Nephron progenitor cell (in vitro differentiated cells): ENCODE measurements around the gene ALDH3A1.

Experiments used
- DNase-seq: peaks from one replicate; pipeline ENCODE4 v3.0.0; 2021
- H3K27ac Mint-ChIP-seq: 2 replicates; pipeline ENCODE4 v1.8.0; 2021; ENCODE audit warnings: mild to moderate bottlenecking, moderate library complexity, mixed read lengths
- H3K27me3 Mint-ChIP-seq: 2 replicates; pipeline ENCODE4 v1.8.0; 2021; ENCODE audit warnings: mild to moderate bottlenecking, low read depth, mixed read lengths; ENCODE audit not compliant: poor library complexity
- H3K36me3 Mint-ChIP-seq: 2 replicates; pipeline ENCODE4 v1.8.0; 2021; ENCODE audit warnings: low read depth, mixed read lengths
- H3K4me1 Mint-ChIP-seq: 2 replicates; pipeline ENCODE4 v1.8.0; 2021; ENCODE audit warnings: mixed read lengths
- H3K4me3 Mint-ChIP-seq: 2 replicates; pipeline ENCODE4 v1.8.0; 2021; ENCODE audit warnings: mild to moderate bottlenecking, moderate library complexity, mixed read lengths
- H3K9me3 Mint-ChIP-seq: 2 replicates; pipeline ENCODE4 v1.8.0; 2021; ENCODE audit warnings: mild to moderate bottlenecking, moderate library complexity, mixed read lengths
- CTCF ChIP-seq: fragments of 200-600 bp; sonication (generic); IDR thresholded peaks from 2 replicates; pipeline ENCODE4 v1.5.0; 2021; ENCODE audit warnings: antibody characterized with exemption

Gene ALDH3A1

GRCh38 chr17:19706791-19707727, 41.0 kb downstream of the ALDH3A1 start:
- TF ChIP-seq CTCF = no peak
- H3K27me3 Mint-ChIP-seq = no peaks in the 10 kb centered on the region
- H3K9me3 Mint-ChIP-seq = no peaks in the 10 kb centered on the region
- H3K36me3 Mint-ChIP-seq = no peaks in the 10 kb centered on the region
- H3K4me3 Mint-ChIP-seq = no peak overlapping the region
- peaks cover 39% of the 10 kb centered on the region for H3K4me1 Mint-ChIP-seq
- no peak overlapping the region for H3K27ac Mint-ChIP-seq
- no peak for DNase-seq

- Mint-ChIP-seq H3K9me3 (no peaks in the 10 kb centered on the region), H3K4me3 (no peak overlapping the region), H3K27ac (no peak overlapping the region), H3K36me3 (no peaks in the 10 kb centered on the region), H3K4me1 (peaks cover 47% of the 10 kb centered on the region), H3K27me3 (peaks cover 4% of the 10 kb centered on the region)
- TF ChIP-seq CTCF = no peak
- DNase-seq = no peak
Observed at GRCh38 chr17:19705771-19706770, 42.0 kb downstream of the ALDH3A1 start.

GRCh38 chr17:19705201-19705600, 42.9 kb downstream of the ALDH3A1 start:
- peaks cover 47% of the 10 kb centered on the region for H3K4me1 Mint-ChIP-seq
- H3K36me3 Mint-ChIP-seq = no peaks in the 10 kb centered on the region
- no peaks in the 10 kb centered on the region for H3K9me3 Mint-ChIP-seq
- no peak for TF ChIP-seq CTCF
- H3K4me3 Mint-ChIP-seq = no peak overlapping the region
- peaks cover 4% of the 10 kb centered on the region for H3K27me3 Mint-ChIP-seq
- no peak for DNase-seq
- no peak overlapping the region for H3K27ac Mint-ChIP-seq

- H3K27ac Mint-ChIP-seq = peak overlapping the region; percentile 97
- peaks cover 47% of the 10 kb centered on the region for H3K4me1 Mint-ChIP-seq
- no peak for DNase-seq
- H3K4me3 Mint-ChIP-seq = no peak overlapping the region
- TF ChIP-seq CTCF = no peak
- no peaks in the 10 kb centered on the region for H3K36me3 Mint-ChIP-seq
- H3K27me3 Mint-ChIP-seq = peaks cover 4% of the 10 kb centered on the region
- H3K9me3 Mint-ChIP-seq = no peaks in the 10 kb centered on the region
Observed at GRCh38 chr17:19703828-19704613, 44.1 kb downstream of the ALDH3A1 start.

DNA sequence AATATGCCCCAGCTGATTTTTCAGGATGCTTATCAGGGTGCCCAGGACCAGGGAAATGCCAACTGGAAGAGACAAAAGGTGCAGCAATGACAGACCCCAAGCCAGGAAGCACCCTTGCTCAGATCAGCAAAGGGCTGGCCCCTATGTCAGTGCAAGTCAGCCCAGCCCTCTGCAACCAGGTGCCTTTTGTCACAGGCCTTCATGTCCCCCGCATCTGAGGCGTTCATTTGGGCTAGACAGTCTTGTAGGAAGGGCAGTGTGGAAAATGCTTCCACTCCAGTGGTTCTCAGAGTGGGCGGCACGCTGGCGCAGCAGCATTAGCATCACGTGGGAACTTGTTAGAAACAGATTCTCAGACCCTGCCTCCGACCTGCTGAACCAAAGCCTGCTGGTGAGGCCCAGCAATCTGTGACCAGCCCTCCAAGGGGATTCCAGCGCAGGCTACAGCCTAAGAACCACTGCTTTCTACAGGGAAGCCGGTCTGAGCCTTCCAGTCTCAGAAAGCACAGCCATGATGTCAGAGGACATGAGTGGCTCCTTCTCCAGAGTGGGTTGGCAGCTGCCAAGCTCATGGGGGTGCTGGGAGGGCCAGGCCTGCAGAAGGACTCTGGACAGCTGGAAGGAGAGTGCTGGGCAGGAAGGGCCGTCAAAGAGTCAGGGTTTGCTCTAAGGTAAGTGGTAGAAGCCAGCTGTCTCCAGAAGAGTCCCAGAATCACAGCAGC, 44.8 kb downstream of the ALDH3A1 start:
- Mint-ChIP-seq H3K27me3 (peaks cover 4% of the 10 kb centered on the region), H3K36me3 (no peaks in the 10 kb centered on the region), H3K27ac (peak overlapping the region; percentile 97), H3K4me1 (peaks cover 47% of the 10 kb centered on the region), H3K9me3 (no peaks in the 10 kb centered on the region), H3K4me3 (peak overlapping the region; percentile 24)
- DNase-seq = peak; percentile 45
- TF ChIP-seq CTCF = no peak
